Stimulated activated CD4-positive, alpha-beta T cell treated with anti-CD3 and anti-CD28 coated beads, Interleukin-12 subunit alpha, Interleukin-12 subunit beta, amount 100 ng/mL, for 24 hours (primary cell): ENCODE results near the gene ANKRD44.
"Not testable (repeated sequence)": the region's sequence is repeated elsewhere in the genome, so short reads cannot be mapped to it uniquely, and the experiment has no call there.

ENCODE experiments used
- DNase-seq, 2 experiments: peaks; one replicate each; pipeline ENCODE4 v3.0.0-alpha.2; 2020; ENCODE audit warnings: low read depth in 2 of 2

ANKRD44 gene

GRCh38 chr2:197076652-197077051, 233.9 kb downstream of the ANKRD44 start:
- no peak for DNase-seq

- no peak for DNase-seq
Observed at GRCh38 chr2:197075754-197076337, 234.7 kb downstream of the ANKRD44 start.

- DNase-seq, result no peak
Observed at GRCh38 chr2:197075281-197075680, 235.3 kb downstream of the ANKRD44 start.

- DNase-seq, result no peak
Observed at GRCh38 chr2:197073701-197074433, 236.7 kb downstream of the ANKRD44 start.

GRCh38 chr2:197073270-197073669, 237.3 kb downstream of the ANKRD44 start:
- no peak for DNase-seq

GRCh38 chr2:197072533-197072932, 238.0 kb downstream of the ANKRD44 start:
- no peak for DNase-seq

- no peak for DNase-seq
Observed at GRCh38 chr2:197071790-197072436, 238.7 kb downstream of the ANKRD44 start.

- no peak for DNase-seq
Observed at GRCh38 chr2:197071213-197071612, 239.4 kb downstream of the ANKRD44 start.

GRCh38 chr2:197069958-197070357, 240.6 kb downstream of the ANKRD44 start:
- no peak for DNase-seq

GRCh38 chr2:197062574-197062973, 248.0 kb downstream of the ANKRD44 start:
- DNase-seq, result not testable (repeated sequence)

GRCh38 chr2:197059477-197059876, 251.1 kb downstream of the ANKRD44 start:
- no peak for DNase-seq

- DNase-seq, result no peak
Observed at GRCh38 chr2:197058777-197059300, 251.7 kb downstream of the ANKRD44 start.

GRCh38 chr2:197057959-197058358, 252.6 kb downstream of the ANKRD44 start:
- DNase-seq, result no peak

- no peak for DNase-seq
Observed at GRCh38 chr2:197055045-197055444, 255.5 kb downstream of the ANKRD44 start.

- no peak for DNase-seq
Observed at GRCh38 chr2:197054437-197054836, 256.1 kb downstream of the ANKRD44 start.

- DNase-seq, result no peak
Observed at GRCh38 chr2:197052356-197052755, 258.2 kb downstream of the ANKRD44 start.

GRCh38 chr2:197045115-197045514, 265.5 kb downstream of the ANKRD44 start:
- no peak for DNase-seq

- DNase-seq, result no peak
Observed at GRCh38 chr2:197042739-197043196, 267.8 kb downstream of the ANKRD44 start.

GRCh38 chr2:197037863-197038398, 272.6 kb downstream of the ANKRD44 start:
- no peak for DNase-seq

GRCh38 chr2:197035002-197035401, 275.6 kb downstream of the ANKRD44 start:
- no peak for DNase-seq

GRCh38 chr2:197034292-197034691, 276.3 kb downstream of the ANKRD44 start:
- no peak for DNase-seq

GRCh38 chr2:197033222-197033621, 277.4 kb downstream of the ANKRD44 start:
- DNase-seq, result no peak
